Neural progenitor cell (in vitro differentiated cells): ENCODE data around the gene TCF19.

ENCODE experiments used
- CTCF ChIP-seq: fragments of 200-600 bp; sonication (generic); IDR thresholded peaks from 2 replicates; pipeline ENCODE4 v1.5.1; 2017; ENCODE audit warnings: antibody characterized with exemption, mild to moderate bottlenecking
- EZH2 ChIP-seq: fragments of 200-600 bp; sonication (generic); IDR thresholded peaks from 2 replicates; pipeline ENCODE4 v1.6.1; 2017; ENCODE audit warnings: antibody characterized with exemption, mild to moderate bottlenecking, moderate library complexity
- EZH2phosphoT487 ChIP-seq: fragments of 200-600 bp; sonication (generic); IDR thresholded peaks from 2 replicates; pipeline ENCODE4 v1.6.1; 2017; ENCODE audit warnings: antibody characterized with exemption

- no peak for TF ChIP-seq CTCF
- TF ChIP-seq EZH2, result no peak
- TF ChIP-seq EZH2phosphoT487, result no peak
These were observed 18.8 kb upstream of the TCF19 start for GRCh38 chr6:31139599-31139998.
